ENCODE measurements around the gene EDN3. TPM values are rescaled to one million over a fixed set of nuclear protein-coding genes. Genes with fewer than 3 reads are reported as not detected.

EDN3 gene
- total RNA-seq, 1 experiment from 2014 or later: 41.8 TPM

GRCh38 chr20:59270380-59270779 lies 30.0 kb upstream of the EDN3 start:
- ChIA-PET POLR2A (no interaction called here), CTCF (no interaction called here)
- no peaks in the 10 kb centered on the region for H3K27me3 ChIP-seq (replicated peaks; ENCODE audit: control insufficient read depth, insufficient read depth, low read length)
- BruUV-seq (replicated peaks): no TSS peak
- H3K4me3 ChIP-seq (ENCODE audit: low read depth, low read length): no peak overlapping the region
- peaks cover 13% of the 10 kb centered on the region; the same call in 1 of the 2 replicates for H3K4me1 ChIP-seq
- TF ChIP-seq, protein P1, sequence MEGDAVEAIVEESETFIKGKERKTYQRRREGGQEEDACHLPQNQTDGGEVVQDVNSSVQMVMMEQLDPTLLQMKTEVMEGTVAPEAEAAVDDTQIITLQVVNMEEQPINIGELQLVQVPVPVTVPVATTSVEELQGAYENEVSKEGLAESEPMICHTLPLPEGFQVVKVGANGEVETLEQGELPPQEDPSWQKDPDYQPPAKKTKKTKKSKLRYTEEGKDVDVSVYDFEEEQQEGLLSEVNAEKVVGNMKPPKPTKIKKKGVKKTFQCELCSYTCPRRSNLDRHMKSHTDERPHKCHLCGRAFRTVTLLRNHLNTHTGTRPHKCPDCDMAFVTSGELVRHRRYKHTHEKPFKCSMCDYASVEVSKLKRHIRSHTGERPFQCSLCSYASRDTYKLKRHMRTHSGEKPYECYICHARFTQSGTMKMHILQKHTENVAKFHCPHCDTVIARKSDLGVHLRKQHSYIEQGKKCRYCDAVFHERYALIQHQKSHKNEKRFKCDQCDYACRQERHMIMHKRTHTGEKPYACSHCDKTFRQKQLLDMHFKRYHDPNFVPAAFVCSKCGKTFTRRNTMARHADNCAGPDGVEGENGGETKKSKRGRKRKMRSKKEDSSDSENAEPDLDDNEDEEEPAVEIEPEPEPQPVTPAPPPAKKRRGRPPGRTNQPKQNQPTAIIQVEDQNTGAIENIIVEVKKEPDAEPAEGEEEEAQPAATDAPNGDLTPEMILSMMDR (IDR thresholded peaks at IDR 0.05; ENCODE audit: insufficient read depth in 1 of 2, low read depth in 1 of 2, low read length in 1 of 2, severe bottlenecking in 1 of 2, unreplicated experiment in 1 of 2): no peak
- Mint-ChIP-seq H3K4me3 (ENCODE audit: unreplicated experiment) (no peak overlapping the region), H3K4me1 (ENCODE audit: low read depth, unreplicated experiment) (peaks cover 9% of the 10 kb centered on the region), H3K9me3 (ENCODE audit: unreplicated experiment) (no peaks in the 10 kb centered on the region), H3K27me3 (ENCODE audit: insufficient read depth, unreplicated experiment) (peaks cover 12% of the 10 kb centered on the region), H3K36me3 (ENCODE audit: insufficient read depth, unreplicated experiment) (no peaks in the 10 kb centered on the region), H3K27ac (ENCODE audit: unreplicated experiment) (no peak overlapping the region)
- no peak for DNase-seq
- H3K36me3 ChIP-seq (ENCODE audit: control insufficient read depth, insufficient read depth, low read length): no peaks in the 10 kb centered on the region
- intact Hi-C loops (cut with micrococcal nuclease; ENCODE audit: unreplicated experiment): no loop called here
- H3K9me3 ChIP-seq: no peaks in the 10 kb centered on the region

DNA sequence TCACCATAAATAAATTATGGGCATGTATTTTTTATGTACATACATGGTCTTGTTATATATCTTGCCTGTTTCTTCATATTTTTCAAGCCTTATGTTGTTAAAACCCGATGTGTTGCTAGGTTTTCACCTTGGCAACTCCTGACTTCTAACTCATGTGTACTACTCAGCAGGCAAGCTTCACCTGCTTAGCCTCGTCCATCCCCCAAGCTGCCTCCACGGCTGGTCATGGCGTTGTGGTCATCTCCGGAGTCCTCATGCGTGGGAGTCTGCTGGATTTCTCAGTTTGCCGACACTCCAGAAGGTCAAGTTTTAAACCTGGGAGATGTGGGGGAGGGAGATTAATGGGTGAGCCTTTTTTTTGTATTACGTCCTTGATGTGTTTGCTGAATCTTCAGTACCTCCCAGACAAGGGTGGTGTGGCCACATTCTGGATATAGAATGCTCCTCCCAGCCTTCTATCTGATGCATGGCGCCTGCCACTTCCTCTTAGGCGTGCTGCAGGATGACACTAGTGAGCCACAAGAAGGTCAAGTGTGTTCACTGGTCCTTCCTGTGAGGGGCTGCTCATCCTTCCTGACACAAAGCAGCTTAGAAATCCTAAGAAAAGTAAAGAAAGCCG lies 26.6 kb upstream of the EDN3 start:
- no peaks in the 10 kb centered on the region for H3K36me3 Mint-ChIP-seq (ENCODE audit: insufficient read depth, unreplicated experiment)
- Histone ChIP-seq H3K36me3 (ENCODE audit: control insufficient read depth, insufficient read depth, low read length) (no peaks in the 10 kb centered on the region), H3K9me3 (no peaks in the 10 kb centered on the region), H3K4me1 (peaks cover 13% of the 10 kb centered on the region; the same call in 1 of the 2 replicates), H3K27me3 (replicated peaks; ENCODE audit: control insufficient read depth, insufficient read depth, low read length) (no peaks in the 10 kb centered on the region), H3K4me3 (ENCODE audit: low read depth, low read length) (no peak overlapping the region)
- BruUV-seq (replicated peaks): no TSS peak
- peaks cover 10% of the 10 kb centered on the region for H3K27me3 Mint-ChIP-seq (ENCODE audit: insufficient read depth, unreplicated experiment)
- ChIA-PET CTCF (no interaction called here), POLR2A (no interaction called here)
- H3K27ac Mint-ChIP-seq (ENCODE audit: unreplicated experiment): no peak overlapping the region
- intact Hi-C loops (cut with micrococcal nuclease; ENCODE audit: unreplicated experiment): no loop called here
- H3K9me3 Mint-ChIP-seq (ENCODE audit: unreplicated experiment): no peaks in the 10 kb centered on the region
- TF ChIP-seq, protein P1 (IDR thresholded peaks at IDR 0.05; ENCODE audit: insufficient read depth in 1 of 2, low read depth in 1 of 2, low read length in 1 of 2, severe bottlenecking in 1 of 2, unreplicated experiment in 1 of 2): no peak
- no peak for DNase-seq
- peaks cover 9% of the 10 kb centered on the region for H3K4me1 Mint-ChIP-seq (ENCODE audit: low read depth, unreplicated experiment)
- H3K4me3 Mint-ChIP-seq (ENCODE audit: unreplicated experiment): no peak overlapping the region

GRCh38 chr20:59276938-59277337 lies 23.5 kb upstream of the EDN3 start:
- no peaks in the 10 kb centered on the region for H3K9me3 ChIP-seq
- H3K36me3 Mint-ChIP-seq (ENCODE audit: insufficient read depth, unreplicated experiment): no peaks in the 10 kb centered on the region
- intact Hi-C loops (cut with micrococcal nuclease; ENCODE audit: unreplicated experiment): no loop called here
- peaks cover 10% of the 10 kb centered on the region for H3K27me3 Mint-ChIP-seq (ENCODE audit: insufficient read depth, unreplicated experiment)
- H3K4me1 ChIP-seq: peaks cover 11% of the 10 kb centered on the region; the same call in 1 of the 2 replicates
- TF ChIP-seq, protein P1 (IDR thresholded peaks at IDR 0.05; ENCODE audit: insufficient read depth in 1 of 2, low read depth in 1 of 2, low read length in 1 of 2, severe bottlenecking in 1 of 2, unreplicated experiment in 1 of 2): no peak
- H3K4me3 ChIP-seq (ENCODE audit: low read depth, low read length): no peak overlapping the region
- H3K4me3 Mint-ChIP-seq (ENCODE audit: unreplicated experiment): no peak overlapping the region
- no TSS peak for BruUV-seq (replicated peaks)
- no peak for DNase-seq
- H3K36me3 ChIP-seq (ENCODE audit: control insufficient read depth, insufficient read depth, low read length): no peaks in the 10 kb centered on the region
- H3K9me3 Mint-ChIP-seq (ENCODE audit: unreplicated experiment): no peaks in the 10 kb centered on the region
- ChIA-PET POLR2A (no interaction called here), CTCF (no interaction called here)
- no peaks in the 10 kb centered on the region for H3K4me1 Mint-ChIP-seq (ENCODE audit: low read depth, unreplicated experiment)
- H3K27ac Mint-ChIP-seq (ENCODE audit: unreplicated experiment): no peak overlapping the region
- no peaks in the 10 kb centered on the region for H3K27me3 ChIP-seq (replicated peaks; ENCODE audit: control insufficient read depth, insufficient read depth, low read length)
